ENCODE results near the gene PRXL2B.

PRXL2B gene

DNA sequence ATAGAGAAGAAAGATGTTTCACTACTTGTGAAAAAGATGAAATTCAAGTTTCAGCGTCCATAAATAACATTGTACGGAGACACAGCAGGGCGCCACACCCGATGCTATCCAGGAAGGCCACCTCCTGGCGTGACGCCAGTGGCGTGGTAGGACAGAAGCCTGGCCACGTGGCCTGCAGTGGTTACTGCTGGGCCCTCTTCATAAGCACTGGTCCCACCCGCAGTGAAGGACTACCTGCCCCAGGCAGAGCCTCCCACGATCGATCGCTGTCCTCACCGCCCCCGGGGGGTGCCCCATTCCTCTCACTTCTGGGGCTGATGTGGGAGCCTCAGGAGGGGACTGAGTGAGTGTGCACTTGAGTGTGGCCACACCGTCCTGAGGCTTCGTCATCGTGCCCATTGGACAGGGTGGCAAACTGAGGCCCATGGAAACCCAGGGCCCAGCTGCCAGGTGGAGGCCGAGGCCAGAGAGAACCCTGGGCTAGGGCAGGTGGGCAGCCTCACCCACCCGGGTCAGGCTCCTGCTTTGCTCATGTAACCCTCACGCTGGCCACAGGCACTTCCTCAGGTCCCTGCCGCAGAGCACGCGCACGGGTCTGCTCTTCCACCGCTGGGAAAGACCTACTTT lies 44.8 kb upstream of the PRXL2B start:
- in situ Hi-C loops (cut with HindIII; ENCODE audit: low sequenced_read_pairs), result no loop called here
- no peak overlapping the region for H3K4me3 ChIP-seq (ENCODE audit: low read depth, low read length)
- TF ChIP-seq, protein P1, sequence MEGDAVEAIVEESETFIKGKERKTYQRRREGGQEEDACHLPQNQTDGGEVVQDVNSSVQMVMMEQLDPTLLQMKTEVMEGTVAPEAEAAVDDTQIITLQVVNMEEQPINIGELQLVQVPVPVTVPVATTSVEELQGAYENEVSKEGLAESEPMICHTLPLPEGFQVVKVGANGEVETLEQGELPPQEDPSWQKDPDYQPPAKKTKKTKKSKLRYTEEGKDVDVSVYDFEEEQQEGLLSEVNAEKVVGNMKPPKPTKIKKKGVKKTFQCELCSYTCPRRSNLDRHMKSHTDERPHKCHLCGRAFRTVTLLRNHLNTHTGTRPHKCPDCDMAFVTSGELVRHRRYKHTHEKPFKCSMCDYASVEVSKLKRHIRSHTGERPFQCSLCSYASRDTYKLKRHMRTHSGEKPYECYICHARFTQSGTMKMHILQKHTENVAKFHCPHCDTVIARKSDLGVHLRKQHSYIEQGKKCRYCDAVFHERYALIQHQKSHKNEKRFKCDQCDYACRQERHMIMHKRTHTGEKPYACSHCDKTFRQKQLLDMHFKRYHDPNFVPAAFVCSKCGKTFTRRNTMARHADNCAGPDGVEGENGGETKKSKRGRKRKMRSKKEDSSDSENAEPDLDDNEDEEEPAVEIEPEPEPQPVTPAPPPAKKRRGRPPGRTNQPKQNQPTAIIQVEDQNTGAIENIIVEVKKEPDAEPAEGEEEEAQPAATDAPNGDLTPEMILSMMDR (IDR thresholded peaks at IDR 0.05; ENCODE audit: low read depth, low read length, missing control alignments), result no peak
- no peak for DNase-seq (ENCODE audit: low read depth)

GRCh38 chr1:2542246-2542915 lies 44.2 kb upstream of the PRXL2B start:
- in situ Hi-C loops (cut with HindIII; ENCODE audit: low sequenced_read_pairs), result no loop called here
- no peak for DNase-seq (ENCODE audit: low read depth)
- TF ChIP-seq, protein P1 (IDR thresholded peaks at IDR 0.05; ENCODE audit: low read depth, low read length, missing control alignments), result no peak

GRCh38 chr1:2543543-2544092 lies 43.0 kb upstream of the PRXL2B start:
- in situ Hi-C loops (cut with HindIII; ENCODE audit: low sequenced_read_pairs), result no loop called here

More at GRCh38 chr1:2542246-2542915, 44.2 kb upstream of the PRXL2B start:
- H3K4me3 ChIP-seq (ENCODE audit: low read depth, low read length), result no peak overlapping the region

GRCh38 chr1:2544093-2544874 lies 42.3 kb upstream of the PRXL2B start:
- TF ChIP-seq, protein P1 (IDR thresholded peaks at IDR 0.05; ENCODE audit: low read depth, low read length, missing control alignments), result no peak
- DNase-seq (ENCODE audit: low read depth), result no peak
- no peak overlapping the region for H3K4me3 ChIP-seq (ENCODE audit: low read depth, low read length)
- in situ Hi-C loops (cut with HindIII; ENCODE audit: low sequenced_read_pairs), result no loop called here

More at GRCh38 chr1:2543543-2544092, 43.0 kb upstream of the PRXL2B start:
- TF ChIP-seq, protein P1 (IDR thresholded peaks at IDR 0.05; ENCODE audit: low read depth, low read length, missing control alignments), result no peak
- no peak overlapping the region for H3K4me3 ChIP-seq (ENCODE audit: low read depth, low read length)
- DNase-seq (ENCODE audit: low read depth), result no peak

- TF ChIP-seq, protein P1 (IDR thresholded peaks at IDR 0.05; ENCODE audit: low read depth, low read length, missing control alignments), result no peak
- no peak for DNase-seq (ENCODE audit: low read depth)
- H3K4me3 ChIP-seq (ENCODE audit: low read depth, low read length), result no peak overlapping the region
- in situ Hi-C loops (cut with HindIII; ENCODE audit: low sequenced_read_pairs), result no loop called here
Observed at GRCh38 chr1:2544875-2545640, 41.5 kb upstream of the PRXL2B start.

Data from astrocyte of the cerebellum (primary cell).